Measurements from ENCODE around the gene SMIM22. TPM values are rescaled to one million over a fixed set of nuclear protein-coding genes. Genes with fewer than 3 reads are reported as not detected.

Gene SMIM22
- total RNA-seq, 2 donors from 2014 or later, result not detected

GRCh38 chr16:4800290-4801041 is 5.3 kb downstream of the SMIM22 start:
- no peak for DNase-seq
- no peak overlapping the region for H3K9ac ChIP-seq (ENCODE audit: extremely low read depth, low read length, poor library complexity, severe bottlenecking)
- Mint-ChIP-seq H3K27me3 (ENCODE audit: insufficient read depth) (no peaks in the 10 kb centered on the region), H3K9me3 (no peaks in the 10 kb centered on the region), H3K27ac (no peak overlapping the region), H3K4me3 (peak overlapping the region; percentile 68), H3K36me3 (ENCODE audit: low read depth) (peaks cover 26% of the 10 kb centered on the region), H3K4me1 (peaks cover 9% of the 10 kb centered on the region)
- 92 to 99% methylated on average over 10 to 17 of the region's 17 CpGs for WGBS, 2 experiments (ENCODE audit: insufficient coverage in 1 of 2, insufficient read length in 1 of 2)
- no peak overlapping the region for H3K27ac ChIP-seq (ENCODE audit: low read depth, low read length)
- H3K36me3 ChIP-seq (ENCODE audit: control insufficient read depth, insufficient read depth, low read length), result peaks cover 9% of the 10 kb centered on the region
- H3K4me3 ChIP-seq (ENCODE audit: low read length), result peak overlapping the region; percentile 90
- TF ChIP-seq, protein P1, sequence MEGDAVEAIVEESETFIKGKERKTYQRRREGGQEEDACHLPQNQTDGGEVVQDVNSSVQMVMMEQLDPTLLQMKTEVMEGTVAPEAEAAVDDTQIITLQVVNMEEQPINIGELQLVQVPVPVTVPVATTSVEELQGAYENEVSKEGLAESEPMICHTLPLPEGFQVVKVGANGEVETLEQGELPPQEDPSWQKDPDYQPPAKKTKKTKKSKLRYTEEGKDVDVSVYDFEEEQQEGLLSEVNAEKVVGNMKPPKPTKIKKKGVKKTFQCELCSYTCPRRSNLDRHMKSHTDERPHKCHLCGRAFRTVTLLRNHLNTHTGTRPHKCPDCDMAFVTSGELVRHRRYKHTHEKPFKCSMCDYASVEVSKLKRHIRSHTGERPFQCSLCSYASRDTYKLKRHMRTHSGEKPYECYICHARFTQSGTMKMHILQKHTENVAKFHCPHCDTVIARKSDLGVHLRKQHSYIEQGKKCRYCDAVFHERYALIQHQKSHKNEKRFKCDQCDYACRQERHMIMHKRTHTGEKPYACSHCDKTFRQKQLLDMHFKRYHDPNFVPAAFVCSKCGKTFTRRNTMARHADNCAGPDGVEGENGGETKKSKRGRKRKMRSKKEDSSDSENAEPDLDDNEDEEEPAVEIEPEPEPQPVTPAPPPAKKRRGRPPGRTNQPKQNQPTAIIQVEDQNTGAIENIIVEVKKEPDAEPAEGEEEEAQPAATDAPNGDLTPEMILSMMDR (conservative IDR thresholded peaks at IDR 0.05), result no peak
- H3K4me1 ChIP-seq (ENCODE audit: control insufficient read depth, insufficient read depth, low read length), result peaks cover 9% of the 10 kb centered on the region
- no peaks in the 10 kb centered on the region for H3K27me3 ChIP-seq (ENCODE audit: control insufficient read depth, insufficient read depth, low read length, poor library complexity, severe bottlenecking)
- H3K9me3 ChIP-seq (ENCODE audit: control insufficient read depth, low read length), result no peaks in the 10 kb centered on the region

- Mint-ChIP-seq H3K36me3 (ENCODE audit: low read depth) (peaks cover 29% of the 10 kb centered on the region), H3K4me3 (peak overlapping the region; percentile 68), H3K4me1 (peaks cover 9% of the 10 kb centered on the region), H3K27ac (peak overlapping the region; percentile 21), H3K27me3 (ENCODE audit: insufficient read depth) (no peaks in the 10 kb centered on the region), H3K9me3 (no peaks in the 10 kb centered on the region)
- Histone ChIP-seq H3K27ac (ENCODE audit: low read depth, low read length) (no peak overlapping the region), H3K4me1 (ENCODE audit: control insufficient read depth, insufficient read depth, low read length) (peaks cover 9% of the 10 kb centered on the region), H3K9me3 (ENCODE audit: control insufficient read depth, low read length) (no peaks in the 10 kb centered on the region), H3K36me3 (ENCODE audit: control insufficient read depth, insufficient read depth, low read length) (peaks cover 14% of the 10 kb centered on the region), H3K27me3 (ENCODE audit: control insufficient read depth, insufficient read depth, low read length, poor library complexity, severe bottlenecking) (no peaks in the 10 kb centered on the region), H3K9ac (ENCODE audit: extremely low read depth, low read length, poor library complexity, severe bottlenecking) (peak overlapping the region; percentile 64), H3K4me3 (ENCODE audit: low read length) (peak overlapping the region; percentile 90)
- TF ChIP-seq, protein P1 (conservative IDR thresholded peaks at IDR 0.05), result no peak
- DNase-seq, result peak; percentile 59
- 53 to 56% methylated on average over 6 to 29 of the region's 29 CpGs for WGBS, 2 experiments (ENCODE audit: insufficient coverage in 1 of 2, insufficient read length in 1 of 2)
Measured at GRCh38 chr16:4801051-4801961, 6.1 kb downstream of the SMIM22 start.

- H3K36me3 ChIP-seq (ENCODE audit: control insufficient read depth, insufficient read depth, low read length), result peaks cover 19% of the 10 kb centered on the region
- peaks cover 9% of the 10 kb centered on the region for H3K4me1 ChIP-seq (ENCODE audit: control insufficient read depth, insufficient read depth, low read length)
- Mint-ChIP-seq H3K9me3 (no peaks in the 10 kb centered on the region), H3K4me3 (peak within 1 kb of the TSS; percentile 68), H3K27me3 (ENCODE audit: insufficient read depth) (no peaks in the 10 kb centered on the region), H3K36me3 (ENCODE audit: low read depth) (peaks cover 32% of the 10 kb centered on the region), H3K27ac (peak within 1 kb of the TSS; percentile 86), H3K4me1 (peaks cover 9% of the 10 kb centered on the region)
- peak within 1 kb of the TSS; percentile 90 for H3K4me3 ChIP-seq (ENCODE audit: low read length)
- peak; percentile 97 for DNase-seq
- H3K9ac ChIP-seq (ENCODE audit: extremely low read depth, low read length, poor library complexity, severe bottlenecking), result peak within 1 kb of the TSS; percentile 64
- H3K9me3 ChIP-seq (ENCODE audit: control insufficient read depth, low read length), result no peaks in the 10 kb centered on the region
- H3K27me3 ChIP-seq (ENCODE audit: control insufficient read depth, insufficient read depth, low read length, poor library complexity, severe bottlenecking), result no peaks in the 10 kb centered on the region
- peak within 1 kb of the TSS; percentile 81 for H3K27ac ChIP-seq (ENCODE audit: low read depth, low read length)
- TF ChIP-seq, protein P1 (conservative IDR thresholded peaks at IDR 0.05), result no peak
- WGBS, 2 experiments (ENCODE audit: insufficient coverage in 1 of 2, insufficient read length in 1 of 2), result 0% methylated on average over 19 to 70 of the region's 70 CpGs
Measured at GRCh38 chr16:4801962-4802658, 6.9 kb downstream of the SMIM22 start, which contains the start of gene ROGDI. ROGDI (minus strand) TSS chr16:4802633; CDS start chr16:4802571, 62 bp downstream.

All from endodermal cell (in vitro differentiated cells).